GM23248 (cell line): ENCODE data around the gene KLK7.

Source experiments
- EZH2 ChIP-seq: fragments of 200-600 bp; sonication (generic); IDR thresholded peaks from 2 replicates; pipeline ENCODE4 v1.6.1; 2018; ENCODE audit warnings: antibody characterized with exemption, mild to moderate bottlenecking; ENCODE audit not compliant: insufficient read depth, poor library complexity, severe bottlenecking
- EZH2phosphoT487 ChIP-seq: fragments of 200-600 bp; sonication (generic); IDR thresholded peaks from 2 replicates; pipeline ENCODE4 v1.6.1; 2018; ENCODE audit warnings: antibody characterized with exemption, moderate library complexity, mild to moderate bottlenecking, low read depth; ENCODE audit not compliant: insufficient read depth

DNA sequence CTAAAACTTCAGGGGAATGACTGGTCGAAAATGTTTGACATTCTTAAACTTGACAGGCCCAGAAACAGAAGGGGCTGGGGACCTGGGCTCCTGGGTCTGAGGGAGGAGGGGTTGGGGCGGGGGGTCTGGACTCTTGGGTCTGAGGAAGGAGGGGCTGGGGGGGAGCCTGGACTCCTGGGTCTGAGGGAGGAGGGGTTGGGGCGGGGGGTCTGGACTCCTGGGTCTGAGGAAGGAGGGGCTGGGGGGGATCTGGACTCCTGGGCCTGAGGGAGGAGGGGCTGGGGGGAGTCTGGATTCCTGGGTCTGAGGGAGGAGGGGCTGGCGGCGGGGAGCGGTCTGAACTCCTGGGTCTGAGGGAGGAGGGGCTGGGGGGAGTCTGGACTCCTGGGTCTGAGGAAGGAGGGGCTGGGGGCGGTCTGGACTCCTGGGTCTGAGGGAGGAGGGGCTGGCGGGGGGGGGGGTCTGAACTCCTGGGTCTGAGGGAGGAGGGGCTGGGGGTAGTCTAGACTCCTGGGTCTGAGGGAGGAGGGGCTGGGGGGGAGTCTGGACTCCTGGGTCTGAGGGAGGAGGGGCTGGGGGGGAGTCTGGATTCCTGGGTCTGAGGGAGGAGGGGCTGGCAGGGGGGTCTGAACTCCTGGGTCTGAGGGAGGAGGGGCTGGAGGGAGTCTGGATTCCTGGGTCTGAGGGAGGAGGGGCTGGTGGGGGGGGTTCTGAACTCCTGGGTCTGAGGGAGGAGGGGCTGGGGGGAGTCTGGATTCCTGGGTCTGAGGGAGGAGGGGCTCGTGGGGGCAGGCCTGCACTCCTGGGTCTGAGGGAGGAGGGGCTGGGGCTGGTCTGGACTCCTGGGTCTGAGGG is 8.8 kb downstream of the KLK7 start:
- TF ChIP-seq EZH2: no peak
- TF ChIP-seq EZH2phosphoT487: no peak
